ENCODE data around the gene MAPK4.

MAPK4 gene

DNA sequence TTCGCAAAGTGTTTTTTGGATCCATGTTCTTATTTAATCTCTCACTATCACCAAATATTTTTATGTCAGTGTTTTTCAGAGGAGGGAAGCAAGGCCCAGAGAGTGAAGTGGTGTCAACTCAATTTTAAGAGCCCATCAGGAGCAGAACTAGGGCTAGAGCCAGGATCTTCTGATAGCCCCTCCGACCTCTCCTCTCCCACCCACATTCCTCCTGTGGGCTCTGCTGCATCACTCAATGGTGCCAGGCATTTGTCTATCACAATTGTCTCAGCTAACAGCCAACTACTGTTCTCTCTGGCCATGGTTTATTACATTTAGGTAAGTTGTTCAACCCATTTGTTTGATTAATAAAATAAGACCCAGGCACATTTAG is 68.6 kb downstream of the MAPK4 start:
- no peaks in the 10 kb centered on the region for H3K36me3 ChIP-seq (ENCODE audit: insufficient read depth, low read length)
- no peak for TF ChIP-seq EZH2 (IDR thresholded peaks at IDR 0.05; ENCODE audit: borderline replicate concordance, low read depth, low read length, severe bottlenecking)
- TF ChIP-seq, protein P1, sequence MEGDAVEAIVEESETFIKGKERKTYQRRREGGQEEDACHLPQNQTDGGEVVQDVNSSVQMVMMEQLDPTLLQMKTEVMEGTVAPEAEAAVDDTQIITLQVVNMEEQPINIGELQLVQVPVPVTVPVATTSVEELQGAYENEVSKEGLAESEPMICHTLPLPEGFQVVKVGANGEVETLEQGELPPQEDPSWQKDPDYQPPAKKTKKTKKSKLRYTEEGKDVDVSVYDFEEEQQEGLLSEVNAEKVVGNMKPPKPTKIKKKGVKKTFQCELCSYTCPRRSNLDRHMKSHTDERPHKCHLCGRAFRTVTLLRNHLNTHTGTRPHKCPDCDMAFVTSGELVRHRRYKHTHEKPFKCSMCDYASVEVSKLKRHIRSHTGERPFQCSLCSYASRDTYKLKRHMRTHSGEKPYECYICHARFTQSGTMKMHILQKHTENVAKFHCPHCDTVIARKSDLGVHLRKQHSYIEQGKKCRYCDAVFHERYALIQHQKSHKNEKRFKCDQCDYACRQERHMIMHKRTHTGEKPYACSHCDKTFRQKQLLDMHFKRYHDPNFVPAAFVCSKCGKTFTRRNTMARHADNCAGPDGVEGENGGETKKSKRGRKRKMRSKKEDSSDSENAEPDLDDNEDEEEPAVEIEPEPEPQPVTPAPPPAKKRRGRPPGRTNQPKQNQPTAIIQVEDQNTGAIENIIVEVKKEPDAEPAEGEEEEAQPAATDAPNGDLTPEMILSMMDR (IDR thresholded peaks at IDR 0.05; ENCODE audit: borderline replicate concordance, extremely low read depth, low read length, poor library complexity, severe bottlenecking) = no peak
- no peak overlapping the region for H3K9ac ChIP-seq (ENCODE audit: low read depth, low read length)
- H2AFZ ChIP-seq (ENCODE audit: low read depth, low read length) = no peak overlapping the region
- H3K4me2 ChIP-seq (ENCODE audit: insufficient read depth, low read length) = no peak overlapping the region
- no peaks in the 10 kb centered on the region for H3K79me2 ChIP-seq (ENCODE audit: insufficient read depth, low read length)
- no peak overlapping the region for H3K27ac ChIP-seq (ENCODE audit: low read length)
- no peaks in the 10 kb centered on the region for H3K9me3 ChIP-seq (ENCODE audit: insufficient read depth, low read length, severe bottlenecking)
- no peak for ATAC-seq (ENCODE audit: insufficient read depth, low read depth)
- DNase-seq = no peak
- no peaks in the 10 kb centered on the region for H4K20me1 ChIP-seq (ENCODE audit: insufficient read depth, low read length)
- H3K27me3 ChIP-seq (ENCODE audit: insufficient read depth, low read length, poor library complexity) = no peaks in the 10 kb centered on the region
- no peak overlapping the region for H3K4me3 ChIP-seq (ENCODE audit: low read depth in 1 of 2, low read length in 2 of 2)
- H3K4me1 ChIP-seq (ENCODE audit: insufficient read depth, low read length) = no peaks in the 10 kb centered on the region

DNA sequence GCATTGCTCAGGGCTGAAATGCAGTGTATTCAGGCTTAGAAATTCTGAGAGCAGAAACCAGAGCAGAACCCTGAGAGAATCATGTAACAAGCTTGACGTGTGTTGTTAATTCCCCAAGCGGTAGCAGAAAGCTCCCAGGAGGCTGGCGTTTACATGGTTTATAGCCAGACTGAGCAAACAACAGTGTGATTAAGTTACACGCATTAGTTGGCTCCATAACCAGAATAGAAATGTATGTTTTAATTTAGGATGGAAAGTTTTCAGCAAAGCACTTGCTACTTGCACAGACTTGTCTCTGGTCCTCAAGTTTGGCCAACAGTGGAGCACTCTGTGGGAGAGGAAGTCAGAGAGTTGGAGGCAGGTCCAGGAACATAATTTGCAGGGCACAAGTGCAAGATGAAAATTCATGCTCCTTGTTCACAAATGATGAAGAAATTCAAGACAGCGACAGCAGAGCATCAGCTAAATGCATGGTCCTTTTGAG is 69.3 kb downstream of the MAPK4 start:
- Histone ChIP-seq H3K27me3 (ENCODE audit: insufficient read depth, low read length, poor library complexity) (no peaks in the 10 kb centered on the region), H3K4me3 (ENCODE audit: low read depth in 1 of 2, low read length in 2 of 2) (no peak overlapping the region), H3K9me3 (ENCODE audit: insufficient read depth, low read length, severe bottlenecking) (no peaks in the 10 kb centered on the region), H3K36me3 (ENCODE audit: insufficient read depth, low read length) (no peaks in the 10 kb centered on the region), H4K20me1 (ENCODE audit: insufficient read depth, low read length) (no peaks in the 10 kb centered on the region), H3K79me2 (ENCODE audit: insufficient read depth, low read length) (no peaks in the 10 kb centered on the region), H3K4me2 (ENCODE audit: insufficient read depth, low read length) (no peak overlapping the region), H3K9ac (ENCODE audit: low read depth, low read length) (no peak overlapping the region), H3K4me1 (ENCODE audit: insufficient read depth, low read length) (no peaks in the 10 kb centered on the region), H3K27ac (ENCODE audit: low read length) (no peak overlapping the region), H2AFZ (ENCODE audit: low read depth, low read length) (no peak overlapping the region)
- ATAC-seq (ENCODE audit: insufficient read depth, low read depth) = no peak
- no peak for DNase-seq
- TF ChIP-seq, protein P1 (IDR thresholded peaks at IDR 0.05; ENCODE audit: borderline replicate concordance, extremely low read depth, low read length, poor library complexity, severe bottlenecking) = no peak
- TF ChIP-seq EZH2 (IDR thresholded peaks at IDR 0.05; ENCODE audit: borderline replicate concordance, low read depth, low read length, severe bottlenecking) = no peak

DNA sequence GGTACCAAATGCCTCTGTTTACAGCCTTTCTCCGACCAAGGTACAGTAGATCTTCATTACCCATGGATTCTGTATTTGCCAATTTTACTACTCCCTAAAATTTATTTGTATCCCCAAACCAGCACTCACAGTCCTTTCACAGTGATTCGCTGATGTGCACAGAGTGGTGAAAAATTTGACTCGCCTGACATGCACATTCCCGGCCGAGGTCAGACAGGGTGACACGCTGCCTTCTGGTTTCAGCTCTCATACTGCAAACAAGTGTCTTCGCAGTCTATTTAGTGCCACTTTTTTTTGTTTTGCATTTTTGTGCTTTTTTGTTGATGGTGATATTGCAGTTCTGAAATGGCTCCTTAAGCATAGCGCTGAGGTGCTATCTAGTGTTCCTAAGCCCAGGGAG is 71.0 kb downstream of the MAPK4 start:
- DNase-seq (no peak), ATAC-seq (ENCODE audit: insufficient read depth, low read depth) (no peak)
- H2AFZ ChIP-seq (ENCODE audit: low read depth, low read length) = no peak overlapping the region
- H3K4me1 ChIP-seq (ENCODE audit: insufficient read depth, low read length) = no peaks in the 10 kb centered on the region
- no peak overlapping the region for H3K4me3 ChIP-seq (ENCODE audit: low read depth in 1 of 2, low read length in 2 of 2)
- no peak overlapping the region for H3K9ac ChIP-seq (ENCODE audit: low read depth, low read length)
- no peaks in the 10 kb centered on the region for H3K79me2 ChIP-seq (ENCODE audit: insufficient read depth, low read length)
- no peaks in the 10 kb centered on the region for H3K9me3 ChIP-seq (ENCODE audit: insufficient read depth, low read length, severe bottlenecking)
- H3K27me3 ChIP-seq (ENCODE audit: insufficient read depth, low read length, poor library complexity) = no peaks in the 10 kb centered on the region
- no peaks in the 10 kb centered on the region for H4K20me1 ChIP-seq (ENCODE audit: insufficient read depth, low read length)
- no peak overlapping the region for H3K4me2 ChIP-seq (ENCODE audit: insufficient read depth, low read length)
- no peaks in the 10 kb centered on the region for H3K36me3 ChIP-seq (ENCODE audit: insufficient read depth, low read length)
- TF ChIP-seq, protein P1 (IDR thresholded peaks at IDR 0.05; ENCODE audit: borderline replicate concordance, extremely low read depth, low read length, poor library complexity, severe bottlenecking) = no peak
- TF ChIP-seq EZH2 (IDR thresholded peaks at IDR 0.05; ENCODE audit: borderline replicate concordance, low read depth, low read length, severe bottlenecking) = no peak
- no peak overlapping the region for H3K27ac ChIP-seq (ENCODE audit: low read length)

Measured in DND-41 (cell line).